Lung (tissue), 12 donors: ENCODE data around the gene LRRC55. TPM values are rescaled to one million over a fixed set of nuclear protein-coding genes. Genes with fewer than 3 reads are reported as not detected.

Source experiments
- ATAC-seq: fragments of 200-7000 bp; cut with Tn5 transposase; one replicate; pipeline ENCODE4 v1.9.1; 2020; ENCODE audit warnings: moderate number of reproducible peaks; ENCODE audit not compliant: insufficient read depth, low FRiP score
- DNase-seq, 3 donors: peaks; one replicate each; pipeline ENCODE4 v3.0.0-alpha.2; 2013 to 2017
- H3K27ac ChIP-seq, 2 donors: one replicate each; pipeline ENCODE4 v1.5.1; 2013; ENCODE audit warnings: mild to moderate bottlenecking in 2 of 2, moderate library complexity in 2 of 2, control low read depth in 1 of 2, inconsistent platforms in 1 of 2, low read depth in 1 of 2, low read length in 1 of 2
- H3K27me3 ChIP-seq, 3 donors: one replicate each; pipeline ENCODE4 v1.5.1; 2013; ENCODE audit warnings: low read length in 2 of 3; ENCODE audit not compliant: control insufficient read depth in 3 of 3, insufficient read depth in 3 of 3
- H3K36me3 ChIP-seq, 4 donors: one replicate each; pipeline ENCODE4 v1.5.1; 2013; ENCODE audit warnings: low read length in 4 of 4, mild to moderate bottlenecking in 1 of 4, moderate library complexity in 1 of 4; ENCODE audit not compliant: control insufficient read depth in 4 of 4, insufficient read depth in 4 of 4
- H3K4me1 ChIP-seq, 5 donors: one replicate each; pipeline ENCODE4 v1.5.1; 2013; ENCODE audit warnings: low read length in 5 of 5, mild to moderate bottlenecking in 2 of 5, moderate library complexity in 1 of 5; ENCODE audit not compliant: control insufficient read depth in 5 of 5, insufficient read depth in 5 of 5
- H3K4me3 ChIP-seq: one replicate; pipeline ENCODE4 v1.5.1; 2013; ENCODE audit warnings: mild to moderate bottlenecking, control low read depth, moderate library complexity
- H3K9ac ChIP-seq, 2 donors: one replicate each; pipeline ENCODE4 v1.5.1; 2013; ENCODE audit warnings: low read length in 2 of 2, control low read depth in 1 of 2; ENCODE audit not compliant: insufficient read depth in 1 of 2
- H3K9me3 ChIP-seq, 4 donors: one replicate each; pipeline ENCODE4 v1.5.1; 2013; ENCODE audit warnings: low read length in 3 of 4, mild to moderate bottlenecking in 1 of 4, moderate library complexity in 1 of 4; ENCODE audit not compliant: control insufficient read depth in 4 of 4, insufficient read depth in 3 of 4
- WGBS, 2 donors: extraction: QIAGEN DNeasy Blood & Tissue Kit; methylation state at CpG; one replicate each; pipeline ENCODE4 v1.1.7; 2013; 5-methylcytosine and 5-hydroxymethylcytosine counted together
- polyA plus RNA-seq, 2 donors: library from polyadenylated mRNA; stranded (reverse); fragments of 200-250 nt; gene quantifications; one replicate each; pipeline ENCODE4 v1.2.1, GENCODE V29; 2013
- total RNA-seq, 2 donors: library from RNA; depleted of rRNA in 1 of 2; stranded (reverse); fragments of >200 nt in 1 of 2; gene quantifications; one replicate each; pipeline ENCODE4 v1.2.1, GENCODE V29; 2014 to 2021
- TF ChIP-seq, protein P1 (sequence below): IDR thresholded peaks from 2 replicates; pipeline ENCODE4 v1.5.1; 2012; ENCODE audit warnings: mild to moderate bottlenecking; ENCODE audit errors: control extremely low read depth, extremely low read depth
- donor health status: control.
- donor health status: control.
- donor health status: Bipolar disorder and iron deficiency.
- donor health status: healthy.
- donor health status: DM: yes; HTN: yes; CAD: no.

The LRRC55 gene
- total and polyA plus RNA-seq, 4 donors = 0.02 to 2.9 (median 0.09) TPM

DNA sequence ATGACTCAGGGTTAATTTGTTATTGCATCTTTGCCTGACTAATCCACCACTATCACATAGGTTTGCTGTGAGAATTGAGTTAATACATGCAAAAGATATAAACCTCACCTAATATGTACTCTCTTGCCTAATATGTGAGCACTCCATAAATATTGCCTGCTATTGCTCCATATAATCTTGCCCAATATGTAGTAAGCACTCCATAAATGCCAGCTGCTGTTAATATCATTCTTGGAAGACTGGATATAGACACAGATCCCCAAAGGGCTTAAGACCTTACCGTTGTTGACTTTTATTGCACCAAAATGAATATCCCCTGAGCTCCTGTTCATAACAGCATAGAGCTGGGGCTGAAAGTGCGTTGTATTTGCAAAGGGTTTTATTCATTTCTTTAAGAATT, 27.0 kb upstream of the LRRC55 start:
- Histone ChIP-seq H3K9me3 (no peaks in the 10 kb centered on the region), H3K36me3 (no peaks in the 10 kb centered on the region), H3K9ac (no peak overlapping the region), H3K4me1 (peaks cover 0 to 5% (median 3%) of the 10 kb centered on the region in 5 donors), H3K27ac (no peak overlapping the region), H3K4me3 (no peak overlapping the region), H3K27me3 (no peaks in the 10 kb centered on the region)
- TF ChIP-seq, protein P1, sequence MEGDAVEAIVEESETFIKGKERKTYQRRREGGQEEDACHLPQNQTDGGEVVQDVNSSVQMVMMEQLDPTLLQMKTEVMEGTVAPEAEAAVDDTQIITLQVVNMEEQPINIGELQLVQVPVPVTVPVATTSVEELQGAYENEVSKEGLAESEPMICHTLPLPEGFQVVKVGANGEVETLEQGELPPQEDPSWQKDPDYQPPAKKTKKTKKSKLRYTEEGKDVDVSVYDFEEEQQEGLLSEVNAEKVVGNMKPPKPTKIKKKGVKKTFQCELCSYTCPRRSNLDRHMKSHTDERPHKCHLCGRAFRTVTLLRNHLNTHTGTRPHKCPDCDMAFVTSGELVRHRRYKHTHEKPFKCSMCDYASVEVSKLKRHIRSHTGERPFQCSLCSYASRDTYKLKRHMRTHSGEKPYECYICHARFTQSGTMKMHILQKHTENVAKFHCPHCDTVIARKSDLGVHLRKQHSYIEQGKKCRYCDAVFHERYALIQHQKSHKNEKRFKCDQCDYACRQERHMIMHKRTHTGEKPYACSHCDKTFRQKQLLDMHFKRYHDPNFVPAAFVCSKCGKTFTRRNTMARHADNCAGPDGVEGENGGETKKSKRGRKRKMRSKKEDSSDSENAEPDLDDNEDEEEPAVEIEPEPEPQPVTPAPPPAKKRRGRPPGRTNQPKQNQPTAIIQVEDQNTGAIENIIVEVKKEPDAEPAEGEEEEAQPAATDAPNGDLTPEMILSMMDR = no peak
- ATAC-seq = no peak
- DNase-seq = peak in 2 of 3 donors; percentile 20 to 50
- WGBS, 2 donors = 85 to 89% methylated on average over 2 of the region's 2 CpGs

DNA sequence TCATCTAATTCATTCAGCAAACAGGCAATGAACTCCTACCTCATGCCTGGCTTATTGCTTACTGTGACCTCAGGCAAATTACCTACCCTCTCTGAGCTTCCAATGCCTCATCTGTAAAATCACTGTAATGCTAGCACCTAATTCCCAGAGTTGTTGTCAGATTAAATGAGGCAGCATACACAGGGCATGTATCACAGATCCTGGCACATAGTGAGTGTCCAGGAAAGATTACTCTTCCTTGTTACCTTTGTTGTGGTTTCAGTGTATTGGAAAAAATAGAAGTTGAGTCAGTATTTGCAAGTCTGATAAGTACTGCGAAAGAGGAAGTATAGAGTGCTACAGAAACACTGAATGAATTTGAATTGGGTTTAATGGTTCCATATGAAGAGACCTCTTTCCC, 26.4 kb upstream of the LRRC55 start:
- Histone ChIP-seq H3K4me1 (peaks cover 0 to 5% (median 3%) of the 10 kb centered on the region in 5 donors), H3K4me3 (no peak overlapping the region), H3K9ac (no peak overlapping the region), H3K9me3 (no peaks in the 10 kb centered on the region), H3K36me3 (no peaks in the 10 kb centered on the region), H3K27ac (no peak overlapping the region), H3K27me3 (no peaks in the 10 kb centered on the region)
- DNase-seq (no peak), ATAC-seq (no peak)
- WGBS, 2 donors = 30 to 42% methylated on average over 1 of the region's 1 CpG
- TF ChIP-seq, protein P1 = no peak

DNA sequence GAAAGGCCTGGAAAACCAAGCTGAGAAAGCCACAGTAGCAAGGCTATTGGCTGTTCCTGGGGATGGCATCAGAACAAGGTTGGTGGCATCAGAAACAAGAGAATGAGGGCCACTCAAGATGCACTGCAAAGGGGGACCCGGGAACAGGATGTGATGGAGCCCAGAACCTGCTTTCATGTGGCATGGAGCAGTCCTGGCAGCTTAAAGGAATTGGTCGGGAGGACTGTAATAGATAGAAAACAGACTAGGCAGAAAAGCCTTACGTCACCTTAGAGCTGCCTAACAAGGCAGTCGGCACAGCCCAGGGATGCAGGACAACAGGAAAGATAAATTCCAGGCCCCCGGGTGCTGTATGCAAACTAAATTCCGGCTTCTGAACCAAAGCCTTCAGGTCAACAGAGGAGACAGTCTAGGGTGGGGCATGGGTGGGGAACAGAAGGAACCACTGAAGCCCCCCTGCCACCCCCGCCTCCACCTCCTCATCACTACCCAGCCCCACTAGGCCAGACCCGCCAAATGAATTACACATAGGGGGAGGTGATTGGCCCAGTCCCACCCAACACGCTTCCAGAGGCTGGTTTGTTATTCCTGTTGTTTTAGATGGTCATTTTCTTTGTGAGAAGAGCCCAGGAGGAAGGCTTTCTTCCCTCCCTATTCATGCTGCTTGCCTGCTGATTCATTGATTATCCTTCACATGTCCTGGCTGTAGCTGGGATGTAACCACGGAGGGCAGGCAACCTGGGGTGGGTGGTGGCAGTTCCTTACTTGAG, 25.7 kb upstream of the LRRC55 start:
- no peaks in the 10 kb centered on the region for H3K36me3 ChIP-seq
- H3K9me3 ChIP-seq = no peaks in the 10 kb centered on the region
- H3K4me3 ChIP-seq = no peak overlapping the region
- TF ChIP-seq, protein P1 = no peak
- no peak for DNase-seq
- H3K27me3 ChIP-seq = no peaks in the 10 kb centered on the region
- no peak overlapping the region for H3K9ac ChIP-seq
- peaks cover 0 to under 1% (median 0%) of the 10 kb centered on the region in 5 donors for H3K4me1 ChIP-seq
- no peak overlapping the region for H3K27ac ChIP-seq
- ATAC-seq = no peak
- WGBS, 2 donors = 50 to 72% methylated on average over 9 to 10 of the region's 10 CpGs

DNA sequence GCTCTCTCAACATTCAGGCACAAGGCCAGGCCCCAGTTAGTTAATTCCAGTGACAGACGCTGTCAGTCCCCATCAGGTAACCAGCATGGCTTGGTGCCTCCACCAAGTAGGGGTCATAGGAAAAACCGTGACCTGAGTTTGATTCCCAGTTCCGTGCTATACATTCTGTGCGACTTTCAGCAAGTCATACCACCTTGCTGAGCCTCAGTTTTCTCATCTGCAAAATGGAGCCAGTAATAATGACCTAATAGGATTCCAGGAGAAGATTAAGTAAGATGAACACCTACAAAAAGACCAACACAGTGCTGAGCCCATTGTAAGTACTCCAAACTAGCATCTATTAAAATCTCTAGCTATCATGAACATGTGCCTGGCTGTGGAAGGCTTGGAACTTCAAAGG, 24.8 kb upstream of the LRRC55 start:
- H3K4me1 ChIP-seq = no peaks in the 10 kb centered on the region
- ATAC-seq = no peak
- H3K4me3 ChIP-seq = no peak overlapping the region
- no peak overlapping the region for H3K9ac ChIP-seq
- no peaks in the 10 kb centered on the region for H3K27me3 ChIP-seq
- 96 to 97% methylated on average over 4 of the region's 4 CpGs for WGBS, 2 donors
- H3K36me3 ChIP-seq = no peaks in the 10 kb centered on the region
- TF ChIP-seq, protein P1 = no peak
- DNase-seq = no peak
- no peaks in the 10 kb centered on the region for H3K9me3 ChIP-seq
- no peak overlapping the region for H3K27ac ChIP-seq
